Measurements from ENCODE around the gene CYLD. TPM values are rescaled to one million over a fixed set of nuclear protein-coding genes. Genes with fewer than 3 reads are reported as not detected.

The CYLD gene
- total RNA-seq, 2 experiments from 2014 or later, result 7.4 to 14.9 TPM

DNA sequence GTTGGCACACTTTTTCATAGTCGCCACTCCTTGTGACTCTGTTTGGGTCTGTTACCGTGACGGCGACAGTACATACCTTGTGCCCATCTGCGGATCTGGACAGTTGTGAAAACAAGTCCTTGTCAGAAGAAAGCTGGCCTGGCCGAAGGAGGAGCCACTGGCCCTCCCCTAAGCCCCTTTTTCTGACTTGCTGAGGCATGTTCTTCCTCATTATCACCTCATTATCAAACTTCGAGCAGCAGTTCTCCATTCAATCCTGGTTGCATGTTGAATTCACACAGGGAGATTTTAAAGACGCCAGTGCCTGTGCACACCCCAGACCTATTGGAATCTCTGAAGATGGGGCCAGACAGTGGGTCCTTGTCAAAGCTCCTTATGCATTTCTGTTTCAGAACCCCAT lies 61.1 kb downstream of the CYLD start:
- Histone ChIP-seq H3K36me3 (ENCODE audit: insufficient read depth, low read length) (no peaks in the 10 kb centered on the region), H2AFZ (ENCODE audit: low read length) (no peak overlapping the region), H3K79me2 (ENCODE audit: insufficient read depth, low read depth, low read length) (no peaks in the 10 kb centered on the region), H3K4me2 (ENCODE audit: low read length) (no peak overlapping the region), H3K27ac (ENCODE audit: low read depth, low read length, poor library complexity, severe bottlenecking) (no peak overlapping the region), H3K4me3 (ENCODE audit: low read depth, low read length, poor library complexity, severe bottlenecking) (no peak overlapping the region), H3K9me2 (ENCODE audit: insufficient read depth, low read length) (no peaks in the 10 kb centered on the region), H4K20me1 (ENCODE audit: insufficient read depth, low read length) (no peaks in the 10 kb centered on the region), H3K4me1 (ENCODE audit: insufficient read depth, low read length, poor library complexity, severe bottlenecking) (no peaks in the 10 kb centered on the region), H3K9me3 (ENCODE audit: low read length) (no peaks in the 10 kb centered on the region)
- BruUV-seq (replicated peaks), result no TSS peak
- POLR2A ChIA-PET, result no interaction called here
- intact Hi-C loops (cut with micrococcal nuclease; ENCODE audit: unreplicated experiment), result loop anchor here (10.0 kb wide), 1 partner anchor 588 kb away; no protein-coding TSS in a partner anchor
- DNase-seq (ENCODE audit: low spot score), result no peak
- CTCF ChIA-PET (ENCODE audit: unreplicated experiment), result no interaction called here
- TF ChIP-seq, protein P1, sequence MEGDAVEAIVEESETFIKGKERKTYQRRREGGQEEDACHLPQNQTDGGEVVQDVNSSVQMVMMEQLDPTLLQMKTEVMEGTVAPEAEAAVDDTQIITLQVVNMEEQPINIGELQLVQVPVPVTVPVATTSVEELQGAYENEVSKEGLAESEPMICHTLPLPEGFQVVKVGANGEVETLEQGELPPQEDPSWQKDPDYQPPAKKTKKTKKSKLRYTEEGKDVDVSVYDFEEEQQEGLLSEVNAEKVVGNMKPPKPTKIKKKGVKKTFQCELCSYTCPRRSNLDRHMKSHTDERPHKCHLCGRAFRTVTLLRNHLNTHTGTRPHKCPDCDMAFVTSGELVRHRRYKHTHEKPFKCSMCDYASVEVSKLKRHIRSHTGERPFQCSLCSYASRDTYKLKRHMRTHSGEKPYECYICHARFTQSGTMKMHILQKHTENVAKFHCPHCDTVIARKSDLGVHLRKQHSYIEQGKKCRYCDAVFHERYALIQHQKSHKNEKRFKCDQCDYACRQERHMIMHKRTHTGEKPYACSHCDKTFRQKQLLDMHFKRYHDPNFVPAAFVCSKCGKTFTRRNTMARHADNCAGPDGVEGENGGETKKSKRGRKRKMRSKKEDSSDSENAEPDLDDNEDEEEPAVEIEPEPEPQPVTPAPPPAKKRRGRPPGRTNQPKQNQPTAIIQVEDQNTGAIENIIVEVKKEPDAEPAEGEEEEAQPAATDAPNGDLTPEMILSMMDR (conservative IDR thresholded peaks at IDR 0.05; ENCODE audit: low read length), result no peak
- no peak for TF ChIP-seq EZH2phosphoT487 (IDR thresholded peaks at IDR 0.05; ENCODE audit: borderline replicate concordance, low read depth, low read length)

DNA sequence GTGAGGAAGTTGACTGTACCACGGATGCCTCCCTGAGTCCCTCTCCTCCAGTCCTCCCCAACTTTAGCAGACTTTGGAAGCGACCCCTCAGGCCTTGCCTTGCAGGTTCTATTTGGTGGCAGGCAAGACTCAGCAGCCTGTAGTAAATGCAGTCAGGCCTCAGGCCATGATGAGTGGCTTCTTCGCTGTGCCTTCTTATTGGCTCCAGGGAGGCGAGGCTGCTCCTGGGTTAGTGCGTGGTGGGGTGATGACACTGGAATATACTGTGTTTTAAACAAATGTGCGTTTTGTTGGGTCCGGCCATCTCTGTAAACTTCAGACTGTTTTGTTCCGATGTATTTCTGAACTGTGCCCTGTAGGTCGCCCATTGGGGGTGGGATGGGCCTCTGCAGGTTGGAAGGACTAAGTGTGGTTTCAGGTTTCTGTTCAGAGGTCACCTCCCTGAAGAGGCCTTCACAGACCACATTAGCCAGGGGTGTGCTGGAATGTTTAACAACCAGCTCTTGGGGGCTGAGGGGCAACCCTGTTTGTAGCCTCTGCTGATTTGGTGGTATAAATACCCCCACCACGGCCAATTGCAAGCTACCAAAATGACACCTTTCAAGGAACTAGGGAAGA lies 62.5 kb downstream of the CYLD start:
- Histone ChIP-seq H3K9me3 (ENCODE audit: low read length) (no peaks in the 10 kb centered on the region), H3K27ac (ENCODE audit: low read depth, low read length, poor library complexity, severe bottlenecking) (no peak overlapping the region), H2AFZ (ENCODE audit: low read length) (no peak overlapping the region), H4K20me1 (ENCODE audit: insufficient read depth, low read length) (no peaks in the 10 kb centered on the region), H3K4me3 (ENCODE audit: low read depth, low read length, poor library complexity, severe bottlenecking) (no peak overlapping the region), H3K79me2 (ENCODE audit: insufficient read depth, low read depth, low read length) (no peaks in the 10 kb centered on the region), H3K9me2 (ENCODE audit: insufficient read depth, low read length) (no peaks in the 10 kb centered on the region), H3K4me1 (ENCODE audit: insufficient read depth, low read length, poor library complexity, severe bottlenecking) (no peaks in the 10 kb centered on the region), H3K4me2 (ENCODE audit: low read length) (no peak overlapping the region), H3K36me3 (ENCODE audit: insufficient read depth, low read length) (no peaks in the 10 kb centered on the region)
- no peak for DNase-seq (ENCODE audit: low spot score)
- ChIA-PET POLR2A (interaction anchor here (1.2 kb wide), 1 partner anchor 133 kb away, joined by 3 read pairs; no protein-coding TSS in a partner anchor), CTCF (ENCODE audit: unreplicated experiment) (no interaction called here)
- intact Hi-C loops (cut with micrococcal nuclease; ENCODE audit: unreplicated experiment), result loop anchor here (10.0 kb wide), 1 partner anchor 590 kb away; no protein-coding TSS in a partner anchor
- no peak for TF ChIP-seq EZH2phosphoT487 (IDR thresholded peaks at IDR 0.05; ENCODE audit: borderline replicate concordance, low read depth, low read length)
- TF ChIP-seq, protein P1 (conservative IDR thresholded peaks at IDR 0.05; ENCODE audit: low read length), result no peak
- no TSS peak for BruUV-seq (replicated peaks)
